DND-41 (cell line): ENCODE results near the gene ADAMTSL3.

Experiments
- EZH2 ChIP-seq: IDR thresholded peaks from 3 replicates; pipeline ENCODE4 v1.6.1; 2012; ENCODE audit warnings: borderline replicate concordance, low read depth, mild to moderate bottlenecking, moderate library complexity, low read length, inconsistent platforms; ENCODE audit not compliant: severe bottlenecking
- TF ChIP-seq, protein P1 (sequence below): IDR thresholded peaks from 2 replicates; pipeline ENCODE4 v1.5.1; 2012; ENCODE audit warnings: borderline replicate concordance, low read length, moderate library complexity, mild to moderate bottlenecking; ENCODE audit not compliant: poor library complexity, severe bottlenecking; ENCODE audit errors: extremely low read depth

DNA sequence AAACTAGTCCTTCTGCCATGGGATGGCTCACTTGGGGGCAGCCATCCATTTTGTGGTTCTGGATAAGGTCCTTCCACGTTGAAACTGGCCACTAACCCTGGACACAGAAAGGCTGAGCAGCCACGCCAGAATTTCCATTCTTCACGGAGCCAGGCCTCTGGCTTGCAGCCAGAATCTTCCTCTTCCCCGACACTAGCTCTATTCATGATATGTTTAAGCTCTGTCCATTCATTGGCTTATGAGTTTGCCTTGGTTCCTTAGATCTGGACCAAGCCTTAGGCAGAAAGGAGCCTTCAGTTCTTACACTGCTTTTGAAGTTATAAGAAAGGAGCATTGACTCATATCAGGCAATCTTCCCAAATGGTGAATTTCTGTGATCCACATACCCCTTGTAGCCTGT lies 293.2 kb downstream of the ADAMTSL3 start:
- TF ChIP-seq EZH2: no peak
- TF ChIP-seq, protein P1, sequence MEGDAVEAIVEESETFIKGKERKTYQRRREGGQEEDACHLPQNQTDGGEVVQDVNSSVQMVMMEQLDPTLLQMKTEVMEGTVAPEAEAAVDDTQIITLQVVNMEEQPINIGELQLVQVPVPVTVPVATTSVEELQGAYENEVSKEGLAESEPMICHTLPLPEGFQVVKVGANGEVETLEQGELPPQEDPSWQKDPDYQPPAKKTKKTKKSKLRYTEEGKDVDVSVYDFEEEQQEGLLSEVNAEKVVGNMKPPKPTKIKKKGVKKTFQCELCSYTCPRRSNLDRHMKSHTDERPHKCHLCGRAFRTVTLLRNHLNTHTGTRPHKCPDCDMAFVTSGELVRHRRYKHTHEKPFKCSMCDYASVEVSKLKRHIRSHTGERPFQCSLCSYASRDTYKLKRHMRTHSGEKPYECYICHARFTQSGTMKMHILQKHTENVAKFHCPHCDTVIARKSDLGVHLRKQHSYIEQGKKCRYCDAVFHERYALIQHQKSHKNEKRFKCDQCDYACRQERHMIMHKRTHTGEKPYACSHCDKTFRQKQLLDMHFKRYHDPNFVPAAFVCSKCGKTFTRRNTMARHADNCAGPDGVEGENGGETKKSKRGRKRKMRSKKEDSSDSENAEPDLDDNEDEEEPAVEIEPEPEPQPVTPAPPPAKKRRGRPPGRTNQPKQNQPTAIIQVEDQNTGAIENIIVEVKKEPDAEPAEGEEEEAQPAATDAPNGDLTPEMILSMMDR: no peak
